Stimulated activated naive CD8-positive, alpha-beta T cell treated with anti-CD3 and anti-CD28 coated beads, Interleukin-15, amount 100 ng/mL, for 72 hours (primary cell): ENCODE measurements around the gene PUS1.
A peak's percentile ranks its signal among the peaks of the same experiment; 100 is the strongest.
"Not testable (repeated sequence)": the region's sequence is repeated elsewhere in the genome, so short reads cannot be mapped to it uniquely, and the experiment has no call there.

Source experiments
- ATAC-seq: fragments of 150-1000 bp; cut with Tn5 transposase; 2 replicates; pipeline ENCODE4 v1.10.0; 2021; ENCODE audit warnings: mild to moderate bottlenecking, moderate library complexity
- DNase-seq, 2 donors: peaks; one replicate each; pipeline ENCODE4 v3.0.0; 2021 to 2022
- H3K27ac Mint-ChIP-seq, 2 donors: one replicate each; pipeline ENCODE4 v1.8.0; 2022; ENCODE audit warnings: mild to moderate bottlenecking in 2 of 2, mixed read lengths in 2 of 2, moderate library complexity in 2 of 2
- H3K27me3 Mint-ChIP-seq: one replicate; pipeline ENCODE4 v1.8.0; 2022; ENCODE audit warnings: mixed read lengths
- H3K4me1 Mint-ChIP-seq: one replicate; pipeline ENCODE4 v1.8.0; 2022; ENCODE audit warnings: mild to moderate bottlenecking, mixed read lengths
- H3K4me3 Mint-ChIP-seq, 2 donors: one replicate each; pipeline ENCODE4 v1.8.0; 2022; ENCODE audit warnings: mild to moderate bottlenecking in 2 of 2, mixed read lengths in 2 of 2, moderate library complexity in 1 of 2
- H3K9me3 Mint-ChIP-seq, 2 donors: one replicate each; pipeline ENCODE4 v1.8.0; 2022; ENCODE audit warnings: mixed read lengths in 2 of 2

The PUS1 gene

GRCh38 chr12:131982041-131982440 is 53.0 kb downstream of the PUS1 start:
- no peak overlapping the region for H3K27ac Mint-ChIP-seq
- H3K27me3 Mint-ChIP-seq: no peaks in the 10 kb centered on the region
- no peak for ATAC-seq

GRCh38 chr12:131983026-131983425 is 54.0 kb downstream of the PUS1 start:
- Mint-ChIP-seq H3K4me1 (peaks cover 4% of the 10 kb centered on the region), H3K27ac (no peak overlapping the region), H3K27me3 (no peaks in the 10 kb centered on the region), H3K9me3 (no peaks in the 10 kb centered on the region), H3K4me3 (no peak overlapping the region)
- ATAC-seq: no peak
- no peak for DNase-seq

More at GRCh38 chr12:131982041-131982440, 53.0 kb downstream of the PUS1 start:
- no peak for DNase-seq
- Mint-ChIP-seq H3K4me3 (no peak overlapping the region), H3K9me3 (no peaks in the 10 kb centered on the region), H3K4me1 (peaks cover 10% of the 10 kb centered on the region)

- ATAC-seq: no peak
- Mint-ChIP-seq H3K27me3 (no peaks in the 10 kb centered on the region), H3K4me1 (no peaks in the 10 kb centered on the region), H3K9me3 (no peaks in the 10 kb centered on the region), H3K27ac (no peak overlapping the region), H3K4me3 (no peak overlapping the region)
- no peak for DNase-seq
Measured at GRCh38 chr12:131983554-131983953, 54.5 kb downstream of the PUS1 start.

- no peak overlapping the region for H3K4me3 Mint-ChIP-seq
- ATAC-seq (no peak), DNase-seq (no peak)
- H3K9me3 Mint-ChIP-seq: no peaks in the 10 kb centered on the region
- no peak overlapping the region for H3K27ac Mint-ChIP-seq
- no peaks in the 10 kb centered on the region for H3K4me1 Mint-ChIP-seq
- H3K27me3 Mint-ChIP-seq: no peaks in the 10 kb centered on the region
Measured at GRCh38 chr12:131984334-131984733, 55.3 kb downstream of the PUS1 start.

GRCh38 chr12:131985510-131985875 is 56.4 kb downstream of the PUS1 start:
- DNase-seq, H3K4me1 Mint-ChIP-seq, H3K4me3 Mint-ChIP-seq, ATAC-seq, H3K27me3 Mint-ChIP-seq, H3K9me3 Mint-ChIP-seq, H3K27ac Mint-ChIP-seq: not testable (repeated sequence)

- DNase-seq (no peak), ATAC-seq (no peak)
- H3K9me3 Mint-ChIP-seq: no peaks in the 10 kb centered on the region
- no peaks in the 10 kb centered on the region for H3K27me3 Mint-ChIP-seq
- H3K27ac Mint-ChIP-seq: no peak overlapping the region
- H3K4me1 Mint-ChIP-seq: no peaks in the 10 kb centered on the region
- no peak overlapping the region for H3K4me3 Mint-ChIP-seq
Measured at GRCh38 chr12:131986361-131986760, 57.3 kb downstream of the PUS1 start.

- Mint-ChIP-seq H3K4me3 (no peak overlapping the region), H3K4me1 (no peaks in the 10 kb centered on the region), H3K27me3 (no peaks in the 10 kb centered on the region), H3K27ac (peak overlapping the region; percentile 13 to 73), H3K9me3 (no peaks in the 10 kb centered on the region)
- ATAC-seq (no peak), DNase-seq (no peak)
Measured at GRCh38 chr12:131986910-131987309, 57.8 kb downstream of the PUS1 start.

GRCh38 chr12:131987552-131987951 is 58.5 kb downstream of the PUS1 start:
- H3K27me3 Mint-ChIP-seq: no peaks in the 10 kb centered on the region
- peak overlapping the region; percentile 78 to 84 for H3K27ac Mint-ChIP-seq

GRCh38 chr12:131988054-131988796 is 59.1 kb downstream of the PUS1 start:
- H3K9me3 Mint-ChIP-seq: no peaks in the 10 kb centered on the region
- H3K4me3 Mint-ChIP-seq: no peak overlapping the region
- ATAC-seq (no peak), DNase-seq (no peak)
- H3K27ac Mint-ChIP-seq: peak overlapping the region; percentile 1 to 68
- H3K4me1 Mint-ChIP-seq: no peaks in the 10 kb centered on the region
- no peaks in the 10 kb centered on the region for H3K27me3 Mint-ChIP-seq

More at GRCh38 chr12:131987552-131987951, 58.5 kb downstream of the PUS1 start:
- ATAC-seq: no peak
- Mint-ChIP-seq H3K9me3 (no peaks in the 10 kb centered on the region), H3K4me3 (no peak overlapping the region), H3K4me1 (no peaks in the 10 kb centered on the region)
- no peak for DNase-seq

GRCh38 chr12:131989021-131989420 is 59.9 kb downstream of the PUS1 start:
- no peaks in the 10 kb centered on the region for H3K9me3 Mint-ChIP-seq
- H3K4me1 Mint-ChIP-seq: no peaks in the 10 kb centered on the region
- H3K4me3 Mint-ChIP-seq: no peak overlapping the region
- DNase-seq (no peak), ATAC-seq (no peak)
- H3K27me3 Mint-ChIP-seq: no peaks in the 10 kb centered on the region
- peak overlapping the region in 1 of 2 donors; percentile 68 for H3K27ac Mint-ChIP-seq

GRCh38 chr12:131990066-131990979 is 61.2 kb downstream of the PUS1 start:
- DNase-seq (no peak), ATAC-seq (no peak)
- Mint-ChIP-seq H3K4me3 (no peak overlapping the region), H3K27ac (no peak overlapping the region), H3K4me1 (no peaks in the 10 kb centered on the region), H3K9me3 (no peaks in the 10 kb centered on the region), H3K27me3 (no peaks in the 10 kb centered on the region)

- no peaks in the 10 kb centered on the region for H3K4me1 Mint-ChIP-seq
- DNase-seq: no peak
- no peaks in the 10 kb centered on the region for H3K9me3 Mint-ChIP-seq
- no peak overlapping the region for H3K27ac Mint-ChIP-seq
- H3K27me3 Mint-ChIP-seq: no peaks in the 10 kb centered on the region
- no peak overlapping the region for H3K4me3 Mint-ChIP-seq
- ATAC-seq: no peak
Measured at GRCh38 chr12:131990980-131991305, 61.9 kb downstream of the PUS1 start.

GRCh38 chr12:131991816-131992430 is 62.8 kb downstream of the PUS1 start:
- Mint-ChIP-seq H3K4me1 (no peaks in the 10 kb centered on the region), H3K4me3 (no peak overlapping the region), H3K27ac (no peak overlapping the region), H3K27me3 (no peaks in the 10 kb centered on the region), H3K9me3 (no peaks in the 10 kb centered on the region)
- DNase-seq (no peak), ATAC-seq (no peak)

GRCh38 chr12:131994589-131994988 is 65.5 kb downstream of the PUS1 start:
- Mint-ChIP-seq H3K9me3 (no peaks in the 10 kb centered on the region), H3K4me1 (no peaks in the 10 kb centered on the region), H3K27ac (no peak overlapping the region), H3K27me3 (no peaks in the 10 kb centered on the region), H3K4me3 (no peak overlapping the region)
- DNase-seq: no peak
- ATAC-seq: no peak
